OCI-LY7 (cell line): ENCODE data around the gene UFSP2.

ENCODE experiments used
- CTCF ChIP-seq: fragments of 200-600 bp; sonication (generic); conservative IDR thresholded peaks from 2 replicates; pipeline ENCODE4 v1.5.1; 2014; ENCODE audit warnings: mild to moderate bottlenecking, antibody characterized with exemption, low read length, moderate library complexity, mixed read lengths
- EZH2phosphoT487 ChIP-seq: fragments of 200-600 bp; sonication (generic); IDR thresholded peaks from 2 replicates; pipeline ENCODE4 v1.6.1; 2018; ENCODE audit warnings: low read depth, borderline replicate concordance, mild to moderate bottlenecking, mixed run types, antibody characterized with exemption, low read length, moderate library complexity, mixed read lengths

GRCh38 chr4:185405296-185405999, 20.3 kb downstream of the UFSP2 start:
- TF ChIP-seq CTCF (no peak), EZH2phosphoT487 (no peak)
